Esophagus muscularis mucosa (tissue), 4 donors: ENCODE data around the gene TBC1D24. TPM values are rescaled to one million over a fixed set of nuclear protein-coding genes. Genes with fewer than 3 reads are reported as not detected.

ENCODE experiments used
- DNase-seq: peaks from one replicate; pipeline ENCODE4 v3.0.0-alpha.2; 2017; ENCODE audit errors: extremely low spot score
- H3K27ac ChIP-seq, 4 donors: fragments of 200-600 bp; sonication (generic); replicated peaks in 1 of 4; 1 replicate in 3 of 4; 2 replicates in 1 of 4; pipeline ENCODE4 v1.5.1; 2016 to 2019; ENCODE audit warnings: mild to moderate bottlenecking in 1 of 4
- H3K27me3 ChIP-seq, 4 donors: fragments of 200-600 bp; sonication (generic); one replicate each; pipeline versions ENCODE4 v1.5.1 to v1.6.0; 2016 to 2019
- H3K36me3 ChIP-seq, 4 donors: fragments of 200-600 bp; sonication (generic); one replicate each; pipeline ENCODE4 v1.5.1; 2016 to 2019
- H3K4me1 ChIP-seq, 4 donors: fragments of 200-600 bp; sonication (generic); one replicate each; pipeline ENCODE4 v1.5.1; 2016 to 2019
- H3K4me3 ChIP-seq, 4 donors: fragments of 200-600 bp; sonication (generic); 1 replicate in 2 of 4; 2 replicates in 2 of 4; pipeline ENCODE4 v1.5.1; 2016 to 2019; ENCODE audit warnings: mild to moderate bottlenecking in 4 of 4, moderate library complexity in 1 of 4
- H3K9me3 ChIP-seq, 4 donors: fragments of 200-600 bp; sonication (generic); 1 replicate in 3 of 4; 2 replicates in 1 of 4; pipeline ENCODE4 v1.5.1; 2016 to 2019
- EP300 ChIP-seq: sonication (generic); formaldehyde crosslinking; IDR thresholded peaks from one replicate; pipeline ENCODE4 v1.6.1; 2017; ENCODE audit warnings: antibody characterized with exemption
- POLR2A ChIP-seq: fragments of 450-650 bp; IDR thresholded peaks from one replicate; pipeline ENCODE4 v1.6.1; 2017; ENCODE audit warnings: antibody characterized with exemption, moderate library complexity, mild to moderate bottlenecking, low read depth
- POLR2AphosphoS5 ChIP-seq, 2 donors: sonication (generic); formaldehyde crosslinking; IDR thresholded peaks; one replicate each; pipeline ENCODE4 v1.6.1; 2017; ENCODE audit warnings: antibody characterized with exemption in 2 of 2
- WGBS: methylation state at CpG from one replicate; pipeline ENCODE4 v1.1.5; 2018; 5-methylcytosine and 5-hydroxymethylcytosine counted together
- intact Hi-C: fragments of 100-400 bp; cut with DNase I; formaldehyde crosslinking; loops from one replicate; pipeline ENCODE4 v1.15.1; 2023
- total RNA-seq, 4 donors: library from RNA; depleted of rRNA; stranded (reverse); fragments of >200 nt; gene quantifications; one replicate each; pipeline versions ENCODE4 v1.1.0 to v1.2.1, GENCODE V29; 2016
- TF ChIP-seq, protein P1 (sequence below), 3 experiments: fragments of 200-600 bp in 2 of 3; fragments of 450-650 bp in 1 of 3; sonication (generic) in 2 of 3; IDR thresholded peaks; one replicate each; pipeline ENCODE4 v1.5.1; 2017 to 2019; ENCODE audit warnings: antibody characterized with exemption in 3 of 3, mild to moderate bottlenecking in 2 of 3, moderate library complexity in 1 of 3

Gene TBC1D24
- total RNA-seq, 4 donors from 2014 or later = 7.0 to 14.1 (median 11.5) TPM

DNA sequence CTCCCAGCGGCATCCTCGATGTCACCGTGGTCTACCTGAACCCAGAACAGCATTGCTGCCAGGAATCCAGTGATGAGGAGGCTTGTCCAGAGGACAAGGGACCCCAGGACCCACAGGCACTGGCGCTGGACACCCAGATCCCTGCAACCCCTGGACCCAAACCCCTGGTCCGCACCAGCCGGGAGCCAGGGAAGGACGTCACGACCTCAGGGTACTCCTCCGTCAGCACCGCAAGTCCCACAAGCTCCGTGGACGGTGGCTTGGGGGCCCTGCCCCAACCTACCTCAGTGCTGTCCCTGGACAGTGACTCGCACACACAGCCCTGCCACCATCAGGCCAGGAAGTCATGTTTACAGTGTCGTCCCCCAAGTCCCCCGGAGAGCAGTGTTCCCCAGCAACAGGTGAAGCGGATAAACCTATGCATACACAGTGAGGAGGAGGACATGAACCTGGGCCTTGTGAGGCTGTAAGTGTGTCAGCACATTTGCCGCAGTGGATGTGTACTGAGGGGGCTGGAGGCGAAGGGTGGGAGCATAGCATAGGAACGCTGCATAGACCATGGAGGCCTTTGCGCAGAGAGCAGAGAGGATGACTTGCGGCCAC is 18.3 kb upstream of the TBC1D24 start:
- intact Hi-C loops = loop anchor here (2.0 to 5.0 kb wide), 2 partner anchors 26 to 46 kb away; no protein-coding TSS in a partner anchor
- H3K4me1 ChIP-seq = peaks cover 15 to 20% (median 17%) of the 10 kb centered on the region in 4 donors
- no peak for TF ChIP-seq POLR2AphosphoS5 (IDR thresholded peaks at IDR 0.05)
- TF ChIP-seq EP300 = no peak
- TF ChIP-seq POLR2A = no peak
- TF ChIP-seq, protein P1, sequence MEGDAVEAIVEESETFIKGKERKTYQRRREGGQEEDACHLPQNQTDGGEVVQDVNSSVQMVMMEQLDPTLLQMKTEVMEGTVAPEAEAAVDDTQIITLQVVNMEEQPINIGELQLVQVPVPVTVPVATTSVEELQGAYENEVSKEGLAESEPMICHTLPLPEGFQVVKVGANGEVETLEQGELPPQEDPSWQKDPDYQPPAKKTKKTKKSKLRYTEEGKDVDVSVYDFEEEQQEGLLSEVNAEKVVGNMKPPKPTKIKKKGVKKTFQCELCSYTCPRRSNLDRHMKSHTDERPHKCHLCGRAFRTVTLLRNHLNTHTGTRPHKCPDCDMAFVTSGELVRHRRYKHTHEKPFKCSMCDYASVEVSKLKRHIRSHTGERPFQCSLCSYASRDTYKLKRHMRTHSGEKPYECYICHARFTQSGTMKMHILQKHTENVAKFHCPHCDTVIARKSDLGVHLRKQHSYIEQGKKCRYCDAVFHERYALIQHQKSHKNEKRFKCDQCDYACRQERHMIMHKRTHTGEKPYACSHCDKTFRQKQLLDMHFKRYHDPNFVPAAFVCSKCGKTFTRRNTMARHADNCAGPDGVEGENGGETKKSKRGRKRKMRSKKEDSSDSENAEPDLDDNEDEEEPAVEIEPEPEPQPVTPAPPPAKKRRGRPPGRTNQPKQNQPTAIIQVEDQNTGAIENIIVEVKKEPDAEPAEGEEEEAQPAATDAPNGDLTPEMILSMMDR (IDR thresholded peaks at IDR 0.05) = no peak
- no peak for DNase-seq
- H3K27me3 ChIP-seq = no peaks in the 10 kb centered on the region
- no peak overlapping the region for H3K4me3 ChIP-seq
- peaks cover 0 to 21% (median 9%) of the 10 kb centered on the region in 4 donors for H3K36me3 ChIP-seq
- 94% methylated on average over 17 of the region's 21 CpGs for WGBS
- no peak overlapping the region for H3K27ac ChIP-seq
- H3K9me3 ChIP-seq = no peaks in the 10 kb centered on the region

DNA sequence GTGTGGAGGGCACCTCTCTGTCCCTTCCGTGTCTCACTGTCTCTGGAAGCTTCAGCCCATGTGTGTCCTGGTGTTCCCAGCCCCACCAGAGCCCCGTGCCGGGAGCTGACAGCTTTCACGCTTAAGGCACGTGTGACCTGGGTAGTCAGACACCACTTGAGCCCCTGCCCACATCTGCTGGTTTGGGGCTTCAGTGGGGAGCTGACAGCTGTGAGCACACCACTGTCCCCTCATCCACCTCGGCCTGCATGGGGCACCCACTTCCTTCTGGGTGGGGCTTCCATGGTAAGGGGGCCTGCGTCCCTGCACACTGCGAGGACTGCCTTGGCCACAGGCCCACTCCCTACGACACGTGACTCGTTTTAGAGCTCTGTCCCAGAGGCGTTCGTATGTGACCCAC is 17.7 kb upstream of the TBC1D24 start:
- Histone ChIP-seq H3K4me3 (no peak overlapping the region), H3K4me1 (peaks cover 15 to 20% (median 17%) of the 10 kb centered on the region in 4 donors), H3K27me3 (no peaks in the 10 kb centered on the region), H3K27ac (no peak overlapping the region), H3K9me3 (no peaks in the 10 kb centered on the region), H3K36me3 (peaks cover 0 to 21% (median 9%) of the 10 kb centered on the region in 4 donors)
- DNase-seq = no peak
- intact Hi-C loops = loop anchor here (2.0 to 5.0 kb wide), 2 partner anchors 26 to 45 kb away; no protein-coding TSS in a partner anchor
- 68% methylated on average over 11 of the region's 13 CpGs for WGBS
- TF ChIP-seq, protein P1 (IDR thresholded peaks at IDR 0.05) = no peak
- no peak for TF ChIP-seq EP300
- no peak for TF ChIP-seq POLR2A
- TF ChIP-seq POLR2AphosphoS5 (IDR thresholded peaks at IDR 0.05) = no peak

DNA sequence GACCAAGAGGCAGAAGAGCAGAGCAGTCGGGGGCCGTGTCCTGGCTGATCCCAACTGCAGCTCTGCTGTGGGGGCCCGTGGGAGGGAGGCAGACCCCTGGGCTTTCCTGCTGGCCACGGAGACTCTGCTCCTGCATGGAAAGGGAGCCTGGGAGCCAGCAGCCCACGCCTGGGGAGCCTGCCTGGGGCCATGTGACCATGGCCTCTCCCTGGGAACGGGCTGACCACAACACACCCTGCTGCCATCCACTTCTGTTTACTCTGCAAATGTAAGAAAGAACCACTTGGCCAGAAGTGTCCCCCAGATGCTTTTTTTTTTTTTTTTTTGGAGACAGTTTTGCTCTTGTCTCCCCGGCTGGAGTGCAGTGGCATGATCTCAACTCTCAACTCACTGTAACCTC is 17.0 kb upstream of the TBC1D24 start:
- Histone ChIP-seq H3K4me3 (no peak overlapping the region), H3K36me3 (peaks cover 0 to 21% (median 9%) of the 10 kb centered on the region in 4 donors), H3K4me1 (peaks cover 15 to 20% (median 17%) of the 10 kb centered on the region in 4 donors), H3K27ac (no peak overlapping the region), H3K9me3 (no peaks in the 10 kb centered on the region), H3K27me3 (no peaks in the 10 kb centered on the region)
- DNase-seq = no peak
- intact Hi-C loops = loop anchor here (2.0 to 5.0 kb wide), 2 partner anchors 27 to 44 kb away; no protein-coding TSS in a partner anchor
- 81% methylated on average over 5 of the region's 7 CpGs for WGBS
- TF ChIP-seq POLR2AphosphoS5 (IDR thresholded peaks at IDR 0.05) (no peak), POLR2A (no peak), EP300 (no peak)
- TF ChIP-seq, protein P1 (IDR thresholded peaks at IDR 0.05) = no peak

DNA sequence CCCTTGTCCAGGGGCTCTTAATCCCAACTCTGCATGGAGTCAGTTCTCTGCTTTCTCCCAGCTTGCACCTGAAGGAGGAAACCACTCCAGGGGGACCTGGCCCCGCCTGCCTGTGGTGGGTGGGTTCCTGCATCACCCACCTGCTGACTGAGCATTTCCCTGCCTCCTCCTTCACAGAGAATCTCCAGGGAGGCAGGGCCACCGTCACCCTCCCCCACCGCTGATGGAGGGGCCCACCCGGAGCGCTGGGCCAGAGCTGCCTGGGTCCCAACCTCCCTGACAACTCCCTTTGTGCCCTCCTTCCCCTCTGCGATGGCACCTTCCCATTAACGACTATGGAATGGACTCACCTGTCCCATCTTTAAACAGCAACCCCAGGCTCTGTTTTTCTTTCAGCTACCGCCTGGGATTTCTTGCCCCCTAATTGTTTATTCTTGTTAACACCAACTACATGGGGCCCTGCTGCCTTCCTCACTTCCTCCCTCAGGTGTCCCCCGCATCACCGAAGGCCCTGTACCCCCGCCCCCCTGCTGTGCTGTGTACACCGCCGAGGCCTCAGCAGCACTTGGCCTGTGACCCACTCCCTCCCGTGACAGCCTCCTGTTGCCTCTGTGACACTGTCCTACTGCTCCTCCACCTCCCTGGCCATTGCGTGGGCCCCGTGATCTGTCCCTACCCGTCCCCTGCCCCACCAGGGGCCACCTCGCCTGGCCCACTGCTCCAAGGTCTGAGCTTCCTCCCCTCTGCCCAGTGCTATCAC is 15.9 kb upstream of the TBC1D24 start:
- WGBS = 25% methylated on average over 17 of the region's 18 CpGs

More for the DNA sequence above, 15.9 kb upstream of the TBC1D24 start:
- H3K4me3 ChIP-seq = peak overlapping the region; percentile 53 to 64 (median 59)
- no peak for DNase-seq
- no peaks in the 10 kb centered on the region for H3K27me3 ChIP-seq
- intact Hi-C loops = loop anchor here (5.0 kb wide), 1 partner anchor 43 kb away; no protein-coding TSS in a partner anchor
- peaks cover 0 to 11% (median 9%) of the 10 kb centered on the region in 4 donors for H3K36me3 ChIP-seq
- no peaks in the 10 kb centered on the region for H3K9me3 ChIP-seq
- TF ChIP-seq EP300 = no peak
- no peak for TF ChIP-seq POLR2AphosphoS5 (IDR thresholded peaks at IDR 0.05)
- TF ChIP-seq POLR2A = no peak
- TF ChIP-seq, protein P1 (IDR thresholded peaks at IDR 0.05) = no peak
- peaks cover 15 to 20% (median 17%) of the 10 kb centered on the region in 4 donors for H3K4me1 ChIP-seq
- peak overlapping the region; percentile 45 to 57 (median 55) for H3K27ac ChIP-seq
